Skeletal muscle tissue (tissue), 4 donors: ENCODE results near the gene ADAM30. TPM values are rescaled to one million over a fixed set of nuclear protein-coding genes. Genes with fewer than 3 reads are reported as not detected.

ENCODE experiments used
- H3K27ac ChIP-seq: one replicate; pipeline ENCODE4 v1.7.0; 2013; ENCODE audit warnings: mild to moderate bottlenecking, low read depth, low read length, inconsistent platforms
- H3K27me3 ChIP-seq, 3 donors: one replicate each; pipeline ENCODE4 v1.7.0; 2013; ENCODE audit warnings: low read length in 3 of 3; ENCODE audit not compliant: control insufficient read depth in 3 of 3, insufficient read depth in 3 of 3
- H3K36me3 ChIP-seq, 3 donors: one replicate each; pipeline ENCODE4 v1.7.0; 2013; ENCODE audit warnings: low read length in 3 of 3; ENCODE audit not compliant: control insufficient read depth in 3 of 3, insufficient read depth in 3 of 3
- H3K4me1 ChIP-seq, 3 donors: one replicate each; pipeline ENCODE4 v1.7.0; 2013; ENCODE audit warnings: low read length in 3 of 3, mild to moderate bottlenecking in 3 of 3; ENCODE audit not compliant: control insufficient read depth in 3 of 3, insufficient read depth in 3 of 3
- H3K4me3 ChIP-seq, 3 donors: one replicate each; pipeline ENCODE4 v1.7.0; 2013; ENCODE audit warnings: low read length in 3 of 3
- H3K9ac ChIP-seq, 3 donors: one replicate each; pipeline ENCODE4 v1.7.0; 2013; ENCODE audit warnings: low read length in 3 of 3, mild to moderate bottlenecking in 3 of 3, moderate library complexity in 2 of 3, low read depth in 1 of 3
- H3K9me3 ChIP-seq, 3 donors: one replicate each; pipeline ENCODE4 v1.7.0; 2013; ENCODE audit warnings: low read length in 3 of 3; ENCODE audit not compliant: control insufficient read depth in 3 of 3
- total RNA-seq: library from RNA; depleted of rRNA; stranded (reverse); fragments of >200 nt; gene quantifications from one replicate; pipeline ENCODE4 v1.2.3, GENCODE V29; 2014
- donor health status: Osteomylitis.

Gene ADAM30
- total RNA-seq, 1 donor from 2014 or later = not detected

- no peaks in the 10 kb centered on the region for H3K9me3 ChIP-seq
- H3K27me3 ChIP-seq = peaks cover 5 to 9% (median 7%) of the 10 kb centered on the region in 3 donors
- no peaks in the 10 kb centered on the region for H3K4me1 ChIP-seq
- no peak overlapping the region for H3K9ac ChIP-seq
- no peak overlapping the region for H3K4me3 ChIP-seq
- no peaks in the 10 kb centered on the region for H3K36me3 ChIP-seq
- H3K27ac ChIP-seq = no peak overlapping the region
These were observed 2.3 kb downstream of the ADAM30 start for GRCh38 chr1:119893827-119894700.

DNA sequence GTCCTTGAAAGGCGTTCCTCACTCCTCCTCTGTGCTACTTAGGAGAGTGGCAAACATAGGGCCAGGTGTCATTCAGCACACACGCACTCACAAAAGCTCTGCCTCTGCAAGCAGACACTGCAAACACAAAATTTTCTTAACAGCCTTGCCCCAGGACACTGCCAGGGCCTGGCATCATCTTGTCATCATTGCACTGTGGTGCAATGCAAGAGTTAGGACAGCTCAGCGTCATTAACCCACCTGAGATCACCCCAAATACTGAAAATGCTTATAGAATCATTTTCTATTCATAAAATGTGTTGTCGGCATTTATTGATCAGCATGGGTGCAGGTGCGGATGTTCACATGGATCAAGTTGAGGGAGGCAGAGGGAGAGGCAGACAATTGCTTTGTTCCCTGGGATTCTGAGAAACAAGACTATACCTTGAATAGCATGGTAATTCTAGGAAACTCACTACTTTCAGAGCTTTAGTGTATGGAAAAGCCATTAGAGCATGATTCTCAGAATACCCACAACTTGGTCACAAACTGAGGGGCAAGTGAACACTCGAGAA lies 3.0 kb downstream of the ADAM30 start:
- H3K9me3 ChIP-seq = no peaks in the 10 kb centered on the region

GRCh38 chr1:119891386-119891785 lies 4.9 kb downstream of the ADAM30 start:
- Histone ChIP-seq H3K36me3 (no peaks in the 10 kb centered on the region), H3K27ac (no peak overlapping the region), H3K4me3 (no peak overlapping the region), H3K4me1 (no peaks in the 10 kb centered on the region), H3K27me3 (peaks cover 1 to 5% (median 3%) of the 10 kb centered on the region in 3 donors), H3K9ac (no peak overlapping the region), H3K9me3 (no peaks in the 10 kb centered on the region)

More for the DNA sequence above, 3.0 kb downstream of the ADAM30 start:
- Histone ChIP-seq H3K4me3 (no peak overlapping the region), H3K36me3 (no peaks in the 10 kb centered on the region), H3K27ac (no peak overlapping the region), H3K9ac (no peak overlapping the region), H3K4me1 (no peaks in the 10 kb centered on the region), H3K27me3 (peaks cover 5 to 9% (median 7%) of the 10 kb centered on the region in 3 donors)

DNA sequence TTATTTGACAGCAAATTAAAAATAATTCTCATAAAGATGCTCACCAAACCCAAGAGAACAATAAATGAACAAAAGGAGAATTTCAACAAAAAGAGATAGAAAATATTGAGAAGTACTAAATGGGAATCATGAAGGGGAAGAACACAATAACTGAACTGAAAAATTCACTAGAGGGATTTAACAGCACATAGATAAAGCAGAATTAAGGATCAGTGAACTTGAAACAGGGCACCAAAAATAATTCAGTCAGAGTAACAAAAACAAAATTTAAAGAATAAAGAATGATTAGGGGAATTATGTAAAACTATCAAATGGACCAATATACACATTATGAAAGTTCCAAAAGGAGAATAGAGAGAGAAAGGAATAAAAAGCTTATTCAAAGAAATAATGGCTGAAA lies 7.8 kb downstream of the ADAM30 start:
- no peaks in the 10 kb centered on the region for H3K4me1 ChIP-seq
- H3K27ac ChIP-seq = no peak overlapping the region
- H3K36me3 ChIP-seq = no peaks in the 10 kb centered on the region
- no peaks in the 10 kb centered on the region for H3K9me3 ChIP-seq
- no peak overlapping the region for H3K9ac ChIP-seq
- H3K27me3 ChIP-seq = peaks cover 0 to 4% (median 4%) of the 10 kb centered on the region in 3 donors
- no peak overlapping the region for H3K4me3 ChIP-seq

- no peaks in the 10 kb centered on the region for H3K4me1 ChIP-seq
- peaks cover 0 to 4% (median 4%) of the 10 kb centered on the region in 3 donors for H3K27me3 ChIP-seq
- H3K27ac ChIP-seq = no peak overlapping the region
- no peaks in the 10 kb centered on the region for H3K36me3 ChIP-seq
- H3K9ac ChIP-seq = no peak overlapping the region
- no peak overlapping the region for H3K4me3 ChIP-seq
- no peaks in the 10 kb centered on the region for H3K9me3 ChIP-seq
These were observed 8.9 kb downstream of the ADAM30 start for GRCh38 chr1:119887427-119887826.

DNA sequence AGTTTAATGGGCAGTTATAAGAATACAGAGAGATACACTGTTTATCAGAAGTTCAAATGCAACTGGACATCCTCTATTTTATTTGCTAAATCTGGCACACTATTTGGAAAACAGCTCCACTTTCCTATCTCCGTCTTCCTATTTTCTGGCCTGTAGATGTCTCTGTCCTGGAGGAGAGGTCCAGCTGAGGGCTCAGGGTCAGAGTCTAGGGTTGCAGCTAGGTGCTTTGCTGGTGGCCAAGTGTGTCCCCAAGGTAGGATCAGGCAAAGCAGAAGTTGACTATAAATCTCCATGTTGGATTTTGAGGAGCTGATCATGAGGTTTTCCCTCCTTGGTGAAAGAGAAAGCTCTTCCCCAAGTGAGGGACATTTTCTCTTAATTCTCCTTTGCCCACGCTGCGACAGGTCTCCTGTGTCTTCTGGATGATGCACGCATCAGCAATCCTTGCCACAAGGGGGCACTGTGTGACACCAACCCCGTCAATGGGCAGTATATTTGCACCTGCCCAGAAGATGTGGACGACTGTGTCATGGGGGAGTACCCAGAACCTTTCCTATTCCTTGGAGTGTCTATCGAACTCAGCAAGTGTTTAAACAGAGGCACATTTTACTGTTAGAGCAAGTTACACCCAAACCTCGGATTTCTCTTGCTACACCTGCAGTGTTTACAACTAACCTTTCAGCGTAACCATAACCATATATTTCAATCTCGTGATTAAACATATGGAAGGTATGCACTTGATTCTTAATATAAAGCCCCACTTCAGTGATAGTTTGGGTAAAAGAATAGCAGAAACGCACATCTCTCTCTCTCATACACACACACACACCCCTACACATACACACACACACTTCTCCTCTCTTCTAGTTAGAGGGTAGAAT lies 10.2 kb downstream of the ADAM30 start:
- H3K27me3 ChIP-seq = peaks cover 0 to 4% (median 4%) of the 10 kb centered on the region in 3 donors
- no peak overlapping the region for H3K27ac ChIP-seq
- H3K4me3 ChIP-seq = no peak overlapping the region
- H3K4me1 ChIP-seq = no peaks in the 10 kb centered on the region
- H3K9ac ChIP-seq = no peak overlapping the region
- H3K36me3 ChIP-seq = no peaks in the 10 kb centered on the region
- no peaks in the 10 kb centered on the region for H3K9me3 ChIP-seq

GRCh38 chr1:119884711-119885110 lies 11.6 kb downstream of the ADAM30 start:
- Histone ChIP-seq H3K4me1 (no peaks in the 10 kb centered on the region), H3K36me3 (no peaks in the 10 kb centered on the region), H3K9ac (no peak overlapping the region), H3K4me3 (no peak overlapping the region), H3K27ac (no peak overlapping the region), H3K27me3 (peaks cover 0 to 4% (median 4%) of the 10 kb centered on the region in 3 donors), H3K9me3 (no peaks in the 10 kb centered on the region)

DNA sequence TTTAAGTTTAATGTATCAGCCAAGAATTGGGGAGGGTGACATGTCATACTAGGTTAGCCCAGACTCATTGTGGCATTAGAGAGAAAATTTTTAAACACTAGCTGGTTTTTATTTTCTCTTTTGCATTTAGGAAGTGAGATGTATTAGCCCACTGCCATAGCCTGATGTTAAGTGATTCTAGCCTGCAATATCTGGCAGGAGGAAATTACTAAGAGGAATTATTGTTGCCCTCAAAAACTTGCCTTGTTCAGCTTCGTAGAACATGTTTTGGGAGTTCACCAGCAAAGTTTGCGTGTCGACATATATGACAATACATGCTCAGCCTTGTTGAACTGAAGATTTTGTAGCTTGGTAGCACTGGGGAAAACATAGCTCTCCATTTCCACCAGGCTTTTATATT lies 12.5 kb downstream of the ADAM30 start:
- Histone ChIP-seq H3K27me3 (peaks cover 0 to 4% (median 4%) of the 10 kb centered on the region in 3 donors), H3K4me1 (no peaks in the 10 kb centered on the region), H3K4me3 (no peak overlapping the region), H3K36me3 (no peaks in the 10 kb centered on the region), H3K9me3 (no peaks in the 10 kb centered on the region), H3K27ac (no peak overlapping the region), H3K9ac (no peak overlapping the region)

DNA sequence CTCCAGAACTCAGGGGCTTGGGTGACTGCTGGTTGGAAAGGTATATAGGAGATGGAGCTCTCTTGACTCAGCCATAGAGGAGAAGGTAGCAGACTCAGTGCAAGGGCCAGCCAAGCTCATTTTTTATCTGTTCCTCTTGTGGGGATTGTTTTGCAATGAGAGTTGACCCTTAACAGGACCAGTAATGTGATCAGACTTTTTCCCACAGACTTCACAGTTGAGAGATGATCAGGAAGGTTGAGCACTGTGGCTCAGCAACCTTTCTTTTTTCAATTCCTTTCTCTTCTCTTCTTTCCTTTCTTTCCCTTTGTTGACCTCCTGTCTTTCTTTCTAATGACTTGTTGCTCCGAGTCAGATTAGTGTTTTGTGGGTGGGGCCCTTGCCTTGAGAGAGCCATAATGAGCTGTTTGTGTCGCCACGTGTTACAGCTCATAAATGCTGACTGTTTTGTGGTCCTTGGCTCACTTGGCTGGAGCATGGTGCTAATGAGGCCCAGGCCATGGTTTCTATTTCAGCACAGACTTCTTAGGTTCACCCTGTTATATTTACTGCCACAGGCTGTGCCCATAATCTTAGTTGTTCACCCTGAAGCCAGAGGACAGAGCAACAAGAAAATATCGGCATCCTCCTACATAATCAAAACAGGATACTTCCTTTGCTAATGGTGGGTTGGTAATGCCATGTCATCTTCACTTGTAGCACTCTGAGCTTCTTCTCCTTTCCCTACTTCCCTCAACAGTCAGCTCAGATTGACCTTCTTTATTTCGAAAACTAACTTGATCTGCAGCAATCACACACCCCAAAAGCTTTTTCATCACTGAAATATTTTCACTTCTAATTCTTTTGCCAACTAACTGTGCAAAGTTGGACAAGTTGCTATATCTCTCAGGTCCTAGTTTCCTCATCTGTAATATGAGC lies 13.9 kb downstream of the ADAM30 start:
- no peak overlapping the region for H3K27ac ChIP-seq
- H3K36me3 ChIP-seq = no peaks in the 10 kb centered on the region
- no peak overlapping the region for H3K4me3 ChIP-seq
- H3K27me3 ChIP-seq = peaks cover 0 to 4% (median 4%) of the 10 kb centered on the region in 3 donors
- no peak overlapping the region for H3K9ac ChIP-seq
- no peaks in the 10 kb centered on the region for H3K4me1 ChIP-seq
- no peaks in the 10 kb centered on the region for H3K9me3 ChIP-seq
